Heart right ventricle (tissue), 16 donors: Measurements from ENCODE around the gene CDH23. TPM values are rescaled to one million over a fixed set of nuclear protein-coding genes. Genes with fewer than 3 reads are reported as not detected.

Experiments used
- ATAC-seq, 8 donors: fragments of 200-7000 bp; cut with Tn5 transposase; one replicate each; pipeline ENCODE4 v1.9.1; 2020; ENCODE audit warnings: mild to moderate bottlenecking in 8 of 8, moderate library complexity in 8 of 8, moderate number of reproducible peaks in 1 of 8
- DNase-seq, 2 donors: peaks; one replicate each; pipeline ENCODE4 v3.0.0-alpha.2; 2020
- H3K27ac ChIP-seq, 10 donors: fragments of 200-600 bp; sonication (generic) in 2 of 10; one replicate each; pipeline versions ENCODE4 v1.5.0 to v1.8.0; 2020 to 2022; ENCODE audit warnings: mild to moderate bottlenecking in 3 of 10
- H3K27me3 ChIP-seq, 7 donors: fragments of 200-600 bp; one replicate each; pipeline ENCODE4 v1.8.0; 2021 to 2022; ENCODE audit warnings: mild to moderate bottlenecking in 2 of 7
- H3K36me3 ChIP-seq, 9 donors: fragments of 200-600 bp; sonication (generic) in 1 of 9; one replicate each; pipeline versions ENCODE4 v1.5.0 to v1.8.0; 2020 to 2022; ENCODE audit warnings: mild to moderate bottlenecking in 2 of 9
- H3K4me1 ChIP-seq, 9 donors: fragments of 200-600 bp; sonication (generic) in 1 of 9; one replicate each; pipeline versions ENCODE4 v1.5.0 to v1.8.0; 2020 to 2022; ENCODE audit warnings: mild to moderate bottlenecking in 4 of 9
- H3K4me3 ChIP-seq, 10 donors: fragments of 200-600 bp; sonication (generic) in 2 of 10; one replicate each; pipeline versions ENCODE4 v1.5.0 to v1.8.0; 2020 to 2022; ENCODE audit warnings: mild to moderate bottlenecking in 7 of 10, moderate library complexity in 2 of 10
- H3K9me3 ChIP-seq, 11 donors: fragments of 200-600 bp in 10 of 11; sonication (generic) in 2 of 11; one replicate each; pipeline versions ENCODE4 v1.5.0 to v1.8.0; 2013 to 2022; ENCODE audit warnings: mild to moderate bottlenecking in 2 of 11, control low read depth in 1 of 11, moderate library complexity in 1 of 11
- CTCF ChIP-seq, 9 donors: fragments of 200-600 bp; sonication (generic) in 2 of 9; IDR thresholded peaks; one replicate each; pipeline versions ENCODE4 v1.5.0 to v1.8.0; 2021 to 2022; ENCODE audit warnings: antibody characterized with exemption in 9 of 9, mild to moderate bottlenecking in 5 of 9, moderate library complexity in 1 of 9
- WGBS, 2 donors: extraction: QIAGEN DNeasy Blood & Tissue Kit; methylation state at CpG; one replicate each; pipeline ENCODE4 v1.1.7; 2013; ENCODE audit warnings: inconsistent platforms in 1 of 2; 5-methylcytosine and 5-hydroxymethylcytosine counted together
- intact Hi-C, 10 donors: fragments of 100-400 bp; cut with DNase I; formaldehyde crosslinking; loops; one replicate each; pipeline versions ENCODE4 v1.11.1 to v1.14.2; 2022
- polyA plus RNA-seq, 2 donors: library from polyadenylated mRNA; stranded (reverse); fragments of 200-250 nt; gene quantifications; one replicate each; pipeline ENCODE4 v1.2.3, GENCODE V29; 2013
- total RNA-seq, 10 donors: library from RNA; stranded (reverse); fragmentation: NEBNext Ultra II Directional in 3 of 10; extraction: Animal tissue kit (Norgen Biotek cat#: 25700) in 3 of 10; gene quantifications; one replicate each; pipeline versions ENCODE4 v1.2.1 to v1.2.4, GENCODE V29; 2021 to 2023
- donor health status: Arrhythmogenic right ventricular cardiomyopathy.
- donor health status: ischemic (EF 13 %, LVEDD 7.1; RV severe dilation, severe dysfunction).
- donor health status: healthy with polysubstance abuse.
- donor health status: DM: no; HTN: yes; CAD: no.
- donor health status: DM: no; HTN: no; CAD: no.
- donor health status: ischemic (EF 25% LVEDD 6.9; RV normal size, moderate dysfunction).
- donor health status: ischemic (EF 25% LVEDD 5.7; RV mildly dilated, moderate dysfunction).
- donor health status: healthy.
- donor health status: DM: yes; HTN: yes; CAD: no.
- donor health status: Ischemic cardiomyopathy.
- donor health status: ischemic (EF 35%, LVEDD 5.7; RV mildly dilated, moderate dysfunction).
- donor health status: nonischemic (EF 11% LVEDD 7.7; RV severe dilation, severe dysfunction).
- donor health status: DM: yes; HTN: yes; CAD: no.
- donor health status: PGD.
- donor health status: ischemic (EF 29% LVEDD 5.4; RV normal size, mild dysfunction).
- donor health status: nonischemic (EF 23%, LVEDD 6.1; RV moderate dilation, normal function).

Gene CDH23
- total and polyA plus RNA-seq, 12 donors = 1.1 to 7.7 (median 4.6) TPM

- peaks cover 3 to 31% (median 17%) of the 10 kb centered on the region in 9 donors for H3K4me1 ChIP-seq
- H3K27ac ChIP-seq = no peak overlapping the region
- no peaks in the 10 kb centered on the region for H3K27me3 ChIP-seq
- TF ChIP-seq CTCF (IDR thresholded peaks at IDR 0.05) = no peak
- DNase-seq = no peak
- H3K4me3 ChIP-seq = no peak overlapping the region
- intact Hi-C loops = no loop called here
- ATAC-seq = no peak
- 54 to 56% methylated on average over 5 of the region's 5 CpGs for WGBS, 2 donors
- no peaks in the 10 kb centered on the region for H3K36me3 ChIP-seq
- no peaks in the 10 kb centered on the region for H3K9me3 ChIP-seq
Observed at GRCh38 chr10:71854031-71854430, 457.3 kb downstream of the CDH23 start.

DNA sequence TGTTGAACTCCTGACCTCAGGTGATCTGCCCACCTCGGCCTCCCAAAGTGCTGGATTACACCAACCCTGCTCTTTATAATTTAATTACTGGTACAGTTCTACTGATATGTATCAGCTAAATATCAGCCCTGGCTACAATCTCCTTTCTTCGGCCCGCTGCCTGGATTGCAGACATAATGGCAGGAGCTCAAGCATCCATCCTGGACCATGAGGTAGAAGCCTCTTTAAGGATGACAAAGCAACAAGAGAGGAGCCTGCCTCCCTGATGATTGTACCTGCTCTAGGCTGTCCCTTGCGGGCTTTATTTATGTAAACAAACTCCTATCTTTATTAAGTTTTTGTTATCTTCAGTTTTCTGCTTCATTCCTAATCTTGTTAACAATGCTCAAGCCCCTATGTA lies 459.9 kb downstream of the CDH23 start:
- Histone ChIP-seq H3K4me3 (no peak overlapping the region), H3K4me1 (peaks cover 3 to 40% (median 22%) of the 10 kb centered on the region in 9 donors), H3K27me3 (no peaks in the 10 kb centered on the region), H3K36me3 (no peaks in the 10 kb centered on the region), H3K9me3 (no peaks in the 10 kb centered on the region), H3K27ac (no peak overlapping the region)
- intact Hi-C loops = no loop called here
- 94 to 98% methylated on average over 4 of the region's 4 CpGs for WGBS, 2 donors
- no peak for DNase-seq
- ATAC-seq = no peak
- TF ChIP-seq CTCF (IDR thresholded peaks at IDR 0.05) = no peak

DNA sequence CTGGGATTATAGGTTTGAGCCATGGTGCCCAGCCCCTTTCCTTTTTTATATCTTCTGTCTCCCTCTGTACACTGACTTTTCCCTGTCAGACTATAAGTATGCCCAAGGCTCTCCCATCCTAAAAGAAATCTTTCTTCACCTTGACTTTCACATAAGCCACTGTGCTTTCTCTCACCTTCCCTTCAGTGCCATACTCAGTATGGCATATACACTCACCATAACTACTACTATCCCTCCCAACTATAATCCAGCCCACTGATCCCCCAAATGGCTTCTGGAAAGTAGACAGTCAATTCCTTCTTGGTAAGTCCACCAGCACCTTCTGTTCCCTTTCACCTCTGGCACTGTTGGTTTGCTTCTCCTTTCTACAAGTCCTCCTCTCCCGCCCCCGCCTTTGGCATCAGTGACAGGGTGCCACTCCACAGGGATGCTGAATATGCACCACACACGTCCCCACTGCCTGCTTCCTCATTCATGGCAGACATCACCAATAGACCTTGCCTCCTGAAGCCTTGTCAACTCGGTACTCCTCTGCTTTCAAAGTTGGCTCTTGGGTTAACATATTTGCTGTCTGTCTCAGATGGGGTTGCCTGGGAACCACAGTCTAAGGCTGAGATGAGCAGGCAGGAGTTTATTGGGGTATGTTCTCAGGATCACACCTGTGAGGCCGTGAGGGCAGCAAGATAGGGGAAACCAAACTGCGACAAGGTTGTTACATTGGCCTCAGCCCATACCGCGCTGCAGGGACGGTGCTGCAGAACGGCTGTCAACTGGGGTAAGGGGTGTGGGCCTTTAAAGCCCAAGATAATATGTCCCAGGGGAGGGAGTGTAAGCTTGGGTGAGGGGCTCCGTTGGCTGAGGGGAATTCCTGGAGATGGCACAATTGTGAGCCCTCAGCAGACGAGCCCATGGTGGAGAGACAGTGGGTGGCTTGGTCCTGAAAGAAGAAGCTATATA lies 461.5 kb downstream of the CDH23 start:
- peak overlapping the region in 1 of 10 donors; percentile 37 for H3K27ac ChIP-seq
- TF ChIP-seq CTCF (IDR thresholded peaks at IDR 0.05) = no peak
- DNase-seq = peak; percentile 33 to 40

DNA sequence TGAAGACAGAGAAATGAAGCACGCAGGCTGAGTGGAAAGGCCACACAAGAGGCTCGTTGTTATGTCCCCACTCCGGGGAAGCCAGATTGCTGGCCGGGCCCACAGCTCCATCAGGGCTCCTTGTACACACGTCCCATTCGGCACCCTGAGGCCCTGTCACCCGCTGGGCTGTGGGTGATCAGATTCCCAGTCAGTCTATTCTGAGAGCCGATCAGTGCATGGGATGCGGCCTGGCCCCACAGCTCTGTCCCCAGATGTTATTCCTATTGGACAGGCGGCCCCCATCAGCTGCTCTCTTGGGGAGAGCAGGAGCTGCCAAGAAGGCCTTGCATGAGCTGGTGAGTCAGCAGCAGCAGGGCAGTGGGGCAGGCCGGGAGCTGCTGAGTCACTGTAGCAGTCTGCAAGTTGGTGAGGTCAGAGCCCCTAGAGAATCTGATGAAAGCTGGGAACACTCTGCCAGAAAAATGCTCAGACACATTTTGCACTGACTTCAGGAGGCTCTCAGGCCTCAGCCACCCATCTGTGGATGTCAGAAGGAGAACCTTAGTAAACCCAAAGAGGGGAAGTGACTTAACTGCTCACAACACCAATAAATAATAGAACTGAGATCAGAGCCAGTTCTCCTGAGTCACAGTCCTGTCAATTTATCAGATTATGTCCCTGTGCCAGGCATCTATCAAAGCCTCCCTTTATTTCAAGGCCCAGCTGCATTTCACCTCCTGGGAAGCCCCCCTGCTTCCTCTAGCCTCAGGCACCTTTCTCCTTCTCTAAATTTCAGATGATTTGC lies 463.7 kb downstream of the CDH23 start:
- H3K27ac ChIP-seq = peak overlapping the region; percentile 42 to 95 (median 86)
- intact Hi-C loops = loop anchor here in 1 of 10 donors (1.0 kb wide), 1 partner anchor 9 kb away; the partner anchor contains the start of gene PSAP
- TF ChIP-seq CTCF (IDR thresholded peaks at IDR 0.05) = no peak
- peak overlapping the region in 1 of 10 donors; percentile 3 for H3K4me3 ChIP-seq
- 14 to 15% methylated on average over 11 of the region's 11 CpGs for WGBS, 2 donors
- peaks cover 3 to 54% (median 23%) of the 10 kb centered on the region in 9 donors for H3K4me1 ChIP-seq
- DNase-seq (peak; percentile 89 to 94), ATAC-seq (peak; percentile 97 to 99 (median 98))
- no peaks in the 10 kb centered on the region for H3K36me3 ChIP-seq
- no peaks in the 10 kb centered on the region for H3K27me3 ChIP-seq
- H3K9me3 ChIP-seq = no peaks in the 10 kb centered on the region

More for the DNA sequence above, 461.5 kb downstream of the CDH23 start:
- H3K36me3 ChIP-seq = no peaks in the 10 kb centered on the region
- no peak for ATAC-seq
- no peaks in the 10 kb centered on the region for H3K27me3 ChIP-seq
- no peaks in the 10 kb centered on the region for H3K9me3 ChIP-seq
- no peak overlapping the region for H3K4me3 ChIP-seq
- H3K4me1 ChIP-seq = peaks cover 3 to 42% (median 23%) of the 10 kb centered on the region in 9 donors
- intact Hi-C loops = no loop called here
- WGBS, 2 donors = 86 to 90% methylated on average over 12 of the region's 12 CpGs
